ENCODE measurements around the gene ATXN7L1.
"Not testable (repeated sequence)": the region's sequence is repeated elsewhere in the genome, so short reads cannot be mapped to it uniquely, and the experiment has no call there.

ATXN7L1 gene

GRCh38 chr7:105703207-105703930 is 173.0 kb downstream of the ATXN7L1 start:
- DNase-seq (ENCODE audit: low read depth), result no peak

- DNase-seq (ENCODE audit: low read depth), result no peak
These were observed 176.7 kb downstream of the ATXN7L1 start for GRCh38 chr7:105699568-105700236.

- DNase-seq (ENCODE audit: low read depth), result no peak
These were observed 177.9 kb downstream of the ATXN7L1 start for GRCh38 chr7:105698531-105698930.

GRCh38 chr7:105697753-105698152 is 178.6 kb downstream of the ATXN7L1 start:
- no peak for DNase-seq (ENCODE audit: low read depth)

- not testable (repeated sequence) for DNase-seq (ENCODE audit: low read depth)
These were observed 179.2 kb downstream of the ATXN7L1 start for GRCh38 chr7:105697169-105697568.

- no peak for DNase-seq (ENCODE audit: low read depth)
These were observed 182.8 kb downstream of the ATXN7L1 start for GRCh38 chr7:105693576-105693975.

- DNase-seq (ENCODE audit: low read depth), result no peak
These were observed 184.5 kb downstream of the ATXN7L1 start for GRCh38 chr7:105691680-105692564.

GRCh38 chr7:105691082-105691679 is 185.2 kb downstream of the ATXN7L1 start:
- DNase-seq (ENCODE audit: low read depth), result no peak

- no peak for DNase-seq (ENCODE audit: low read depth)
These were observed 186.0 kb downstream of the ATXN7L1 start for GRCh38 chr7:105690325-105690945.

GRCh38 chr7:105689067-105689819 is 187.2 kb downstream of the ATXN7L1 start:
- DNase-seq (ENCODE audit: low read depth), result no peak

- no peak for DNase-seq (ENCODE audit: low read depth)
These were observed 187.8 kb downstream of the ATXN7L1 start for GRCh38 chr7:105688617-105689016.

GRCh38 chr7:105685161-105685560 is 191.2 kb downstream of the ATXN7L1 start:
- no peak for DNase-seq (ENCODE audit: low read depth)

- no peak for DNase-seq (ENCODE audit: low read depth)
These were observed 193.9 kb downstream of the ATXN7L1 start for GRCh38 chr7:105682341-105683060.

- DNase-seq (ENCODE audit: low read depth), result no peak
These were observed 195.8 kb downstream of the ATXN7L1 start for GRCh38 chr7:105680505-105681187.

- DNase-seq (ENCODE audit: low read depth), result no peak
These were observed 197.4 kb downstream of the ATXN7L1 start for GRCh38 chr7:105678811-105679495.

- DNase-seq (ENCODE audit: low read depth), result no peak
These were observed 198.4 kb downstream of the ATXN7L1 start for GRCh38 chr7:105677817-105678573.

GRCh38 chr7:105677410-105677730 is 199.0 kb downstream of the ATXN7L1 start:
- no peak for DNase-seq (ENCODE audit: low read depth)

- DNase-seq (ENCODE audit: low read depth), result no peak
These were observed 200.4 kb downstream of the ATXN7L1 start for GRCh38 chr7:105675934-105676371.

All from HS-27A (cell line).